SH-SY5Y (cell line): ENCODE results near the gene MAGEA4.

ENCODE experiments used
- GATA2 ChIP-seq: IDR thresholded peaks from 2 replicates; pipeline ENCODE4 v1.6.1; 2011; ENCODE audit warnings: mild to moderate bottlenecking, low read depth, low read length
- GATA3 ChIP-seq: IDR thresholded peaks from 2 replicates; pipeline ENCODE4 v1.6.1; 2011; ENCODE audit warnings: low read depth, mild to moderate bottlenecking, low read length, moderate library complexity

DNA sequence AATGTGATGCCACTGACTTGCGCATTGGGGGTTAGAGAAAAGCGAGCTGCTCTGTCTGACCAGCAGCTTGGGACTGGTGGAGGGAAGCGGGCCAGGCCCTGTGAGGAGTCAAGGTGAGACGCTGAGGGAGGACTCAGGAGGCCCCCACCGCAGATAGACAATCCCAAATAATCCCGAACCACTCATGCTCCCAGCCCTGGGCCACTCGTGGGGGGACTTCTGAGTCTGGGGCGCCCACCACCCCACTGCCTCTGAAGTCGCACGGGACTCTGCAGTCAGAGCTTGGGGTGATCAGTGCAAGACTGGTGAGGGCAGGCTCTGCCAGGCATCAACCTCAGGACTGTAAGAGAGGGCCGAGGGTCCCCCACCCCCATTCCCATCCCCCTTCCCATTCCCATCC lies 6.9 kb downstream of the MAGEA4 start:
- TF ChIP-seq GATA2 (no peak), GATA3 (no peak)
